Right lobe of liver (tissue), 6 donors: ENCODE results near the gene ABCC2. TPM values are rescaled to one million over a fixed set of nuclear protein-coding genes. Genes with fewer than 3 reads are reported as not detected.
"Not testable (repeated sequence)": the region's sequence is repeated elsewhere in the genome, so short reads cannot be mapped to it uniquely, and the experiment has no call there.

Experiments used
- ATAC-seq, 4 donors: fragments of 200-7000 bp; cut with Tn5 transposase; one replicate each; pipeline ENCODE4 v1.9.1; 2020; ENCODE audit warnings: mild to moderate bottlenecking in 4 of 4, moderate library complexity in 4 of 4
- DNase-seq, 3 donors: peaks; one replicate each; pipeline ENCODE4 v3.0.0-alpha.2; 2020
- H3K27ac ChIP-seq, 3 donors: fragments of 200-600 bp; one replicate each; pipeline ENCODE4 v1.8.0; 2022
- H3K27me3 ChIP-seq, 2 donors: fragments of 200-600 bp; one replicate each; pipeline ENCODE4 v1.8.0; 2022
- H3K36me3 ChIP-seq, 4 donors: fragments of 200-600 bp; sonication (generic) in 1 of 4; one replicate each; pipeline versions ENCODE4 v1.5.1 to v1.8.0; 2017 to 2022; ENCODE audit warnings: control low read depth in 1 of 4
- H3K4me1 ChIP-seq, 4 donors: fragments of 200-600 bp; sonication (generic) in 1 of 4; one replicate each; pipeline versions ENCODE4 v1.5.1 to v1.8.0; 2017 to 2022; ENCODE audit warnings: control low read depth in 1 of 4
- H3K4me3 ChIP-seq, 3 donors: fragments of 200-600 bp; one replicate each; pipeline ENCODE4 v1.8.0; 2022
- H3K9me3 ChIP-seq, 4 donors: fragments of 200-600 bp; sonication (generic) in 1 of 4; one replicate each; pipeline versions ENCODE4 v1.5.1 to v1.8.0; 2017 to 2022; ENCODE audit warnings: control low read depth in 1 of 4
- CTCF ChIP-seq, 4 donors: fragments of 200-600 bp in 3 of 4; fragments of 450-650 bp in 1 of 4; IDR thresholded peaks; one replicate each; pipeline versions ENCODE4 v1.5.1 to v1.8.0; 2016 to 2022; ENCODE audit warnings: antibody characterized with exemption in 4 of 4, mild to moderate bottlenecking in 2 of 4
- POLR2A ChIP-seq: fragments of 450-650 bp; IDR thresholded peaks from one replicate; pipeline ENCODE4 v1.6.1; 2017; ENCODE audit warnings: antibody characterized with exemption, mild to moderate bottlenecking
- WGBS: methylation state at CpG from one replicate; pipeline ENCODE4 v1.1.6; 2018; ENCODE audit warnings: low coverage, low lambda C conversion rate; ENCODE audit not compliant: insufficient coverage; ENCODE audit errors: missing lambda C conversion rate; 5-methylcytosine and 5-hydroxymethylcytosine counted together
- intact Hi-C, 2 donors: fragments of 100-400 bp; cut with DNase I; formaldehyde crosslinking; loops; one replicate each; pipeline versions ENCODE4 v1.11.2 to v1.14.1; 2022
- total RNA-seq, 6 experiments: library from RNA; depleted of rRNA in 2 of 6; stranded (reverse); fragments of >200 nt in 2 of 6; fragmentation: NEBNext Ultra II Directional in 3 of 6; extraction: Animal tissue kit (Norgen Biotek cat#: 25700) in 3 of 6; gene quantifications; one replicate each; pipeline versions ENCODE4 v1.1.0 to v1.2.4, GENCODE V29; 2016 to 2023
- donor health status: DM: no; HTN: yes; CAD: no.
- donor health status: DM: no; HTN: no; CAD: no.
- donor health status: DM: no; HTN: no; CAD: no.
- donor health status: DM: no; HTN: yes; CAD: no.
- donor health status: DM: no; HTN: yes; CAD: no.

Gene ABCC2
- total RNA-seq, 6 experiments from 2014 or later, result 136 to 372 (median 156) TPM

GRCh38 chr10:99888622-99889021, 106.2 kb downstream of the ABCC2 start:
- 92% methylated on average over 3 of the region's 4 CpGs for WGBS
- intact Hi-C loops, result no loop called here
- H3K27ac ChIP-seq, result no peak overlapping the region
- no peaks in the 10 kb centered on the region for H3K9me3 ChIP-seq
- TF ChIP-seq POLR2A (no peak), CTCF (IDR thresholded peaks at IDR 0.05) (no peak)
- no peaks in the 10 kb centered on the region for H3K27me3 ChIP-seq
- H3K36me3 ChIP-seq, result peaks cover 0 to 80% (median 31%) of the 10 kb centered on the region in 4 donors
- H3K4me1 ChIP-seq, result no peaks in the 10 kb centered on the region
- no peak overlapping the region for H3K4me3 ChIP-seq
- no peak for ATAC-seq
- DNase-seq, result no peak

- H3K9me3 ChIP-seq, result no peaks in the 10 kb centered on the region
- no peak overlapping the region for H3K27ac ChIP-seq
- DNase-seq (no peak), ATAC-seq (no peak)
- H3K27me3 ChIP-seq, result no peaks in the 10 kb centered on the region
- TF ChIP-seq CTCF (IDR thresholded peaks at IDR 0.05), result no peak
- no peak for TF ChIP-seq POLR2A
- WGBS, result 90% methylated on average over 4 of the region's 4 CpGs
- no peak overlapping the region for H3K4me3 ChIP-seq
- intact Hi-C loops, result no loop called here
- no peaks in the 10 kb centered on the region for H3K4me1 ChIP-seq
- H3K36me3 ChIP-seq, result peaks cover 0 to 80% (median 46%) of the 10 kb centered on the region in 4 donors
These were observed 112.2 kb downstream of the ABCC2 start for GRCh38 chr10:99894613-99895012.

GRCh38 chr10:99895066-99895465, 112.6 kb downstream of the ABCC2 start:
- H3K4me3 ChIP-seq, H3K9me3 ChIP-seq, DNase-seq, intact Hi-C loops, H3K4me1 ChIP-seq, H3K27me3 ChIP-seq, H3K27ac ChIP-seq, ATAC-seq: not testable (repeated sequence)
- WGBS, result 100% methylated on average over 1 of the region's 9 CpGs
- H3K36me3 ChIP-seq, result peaks cover 0 to 80% (median 45%) of the 10 kb centered on the region in 4 donors

- Histone ChIP-seq H3K4me3 (no peak overlapping the region), H3K9me3 (no peaks in the 10 kb centered on the region), H3K4me1 (no peaks in the 10 kb centered on the region), H3K36me3 (peaks cover 0 to 74% (median 43%) of the 10 kb centered on the region in 4 donors), H3K27me3 (no peaks in the 10 kb centered on the region), H3K27ac (no peak overlapping the region)
- no peak for ATAC-seq
- intact Hi-C loops, result no loop called here
- 92% methylated on average over 9 of the region's 9 CpGs for WGBS
- TF ChIP-seq CTCF (IDR thresholded peaks at IDR 0.05) (no peak), POLR2A (no peak)
- no peak for DNase-seq
These were observed 113.4 kb downstream of the ABCC2 start for GRCh38 chr10:99895867-99896266.

Other genes starting within 250 kb of the ABCC2 start
- gene NKX2-3, start 249.7 kb upstream of the ABCC2 start, total RNA-seq, result under 1 TPM in 1 of 6 experiments, not detected in 5; 0.18 TPM
- 10 to 100 TPM; 17.1 to 33.8 (median 23.4) TPM for gene SLC25A28, start 162.2 kb upstream of the ABCC2 start, total RNA-seq
- 10 to 100 TPM in 5 of 6 experiments, 1 to 10 TPM in 1; 7.5 to 16.5 (median 10.8) TPM for gene ENTPD7, start 123.1 kb upstream of the ABCC2 start, total RNA-seq
- gene COX15, start 50.5 kb upstream of the ABCC2 start, total RNA-seq, result 10 to 100 TPM; 22.4 to 29.0 (median 23.4) TPM
- gene CUTC, start 50.4 kb upstream of the ABCC2 start, total RNA-seq, result 10 to 100 TPM; 10.2 to 22.8 (median 15.8) TPM
- gene DNMBP, start 227.3 kb downstream of the ABCC2 start, total RNA-seq, result 10 to 100 TPM in 3 of 6 experiments, 1 to 10 TPM in 3; 7.9 to 12.7 (median 9.9) TPM